KMS-11 (cell line): ENCODE data around the gene MAST3.

ENCODE experiments used
- H2AFZ ChIP-seq: fragments of 200-600 bp; sonication (generic); 2 replicates; pipeline ENCODE4 v1.6.1; 2016; ENCODE audit warnings: antibody characterized with exemption, mixed run types, low read depth
- H3K27ac ChIP-seq: fragments of 200-600 bp; sonication (generic); 2 replicates; pipeline ENCODE4 v1.6.1; 2016; ENCODE audit warnings: mild to moderate bottlenecking, mixed run types
- H3K27me3 ChIP-seq: fragments of 200-600 bp; sonication (generic); 2 replicates; pipeline ENCODE4 v1.6.1; 2017; ENCODE audit warnings: mild to moderate bottlenecking, low read depth, mixed run types, moderate library complexity; ENCODE audit not compliant: insufficient read depth
- H3K36me3 ChIP-seq: fragments of 200-600 bp; sonication (generic); 2 replicates; pipeline ENCODE4 v1.6.1; 2017; ENCODE audit warnings: mild to moderate bottlenecking, mixed run types; ENCODE audit not compliant: insufficient read depth
- H3K4me1 ChIP-seq: fragments of 200-600 bp; sonication (generic); 2 replicates; pipeline ENCODE4 v1.6.1; 2016; ENCODE audit warnings: mild to moderate bottlenecking, low read depth, mixed run types; ENCODE audit not compliant: poor library complexity, severe bottlenecking
- H3K4me2 ChIP-seq: fragments of 200-600 bp; sonication (generic); 2 replicates; pipeline ENCODE4 v1.7.0; 2016; ENCODE audit warnings: mild to moderate bottlenecking, mixed run types
- H3K4me3 ChIP-seq: fragments of 200-600 bp; sonication (generic); IDR thresholded peaks from 2 replicates; pipeline ENCODE4 v1.6.1; 2017; ENCODE audit warnings: low read depth, low read length, mixed read lengths; ENCODE audit not compliant: insufficient read depth
- H3K79me2 ChIP-seq: fragments of 200-600 bp; sonication (generic); 2 replicates; pipeline ENCODE4 v1.6.1; 2016; ENCODE audit warnings: low read depth, mixed run types; ENCODE audit not compliant: insufficient read depth
- H3K9ac ChIP-seq: fragments of 200-600 bp; sonication (generic); 2 replicates; pipeline ENCODE4 v1.6.1; 2016; ENCODE audit warnings: mild to moderate bottlenecking, mixed run types
- H4K20me1 ChIP-seq: fragments of 200-600 bp; sonication (generic); 2 replicates; pipeline ENCODE4 v1.6.1; 2016; ENCODE audit warnings: mild to moderate bottlenecking, mixed run types; ENCODE audit not compliant: insufficient read depth
- CTCF ChIP-seq: fragments of 200-600 bp; sonication (generic); conservative IDR thresholded peaks from 2 replicates; pipeline ENCODE4 v1.6.1; 2017; ENCODE audit warnings: low read depth, mild to moderate bottlenecking, antibody characterized with exemption, low read length, moderate library complexity, mixed read lengths

The MAST3 gene

GRCh38 chr19:18089726-18090125, 7.9 kb upstream of the MAST3 start:
- Histone ChIP-seq H3K4me2 (no peak overlapping the region), H3K4me3 (no peak overlapping the region), H3K79me2 (no peaks in the 10 kb centered on the region), H3K36me3 (no peaks in the 10 kb centered on the region), H3K27me3 (no peaks in the 10 kb centered on the region), H3K4me1 (peaks cover 10% of the 10 kb centered on the region), H2AFZ (no peak overlapping the region), H4K20me1 (no peaks in the 10 kb centered on the region), H3K27ac (no peak overlapping the region), H3K9ac (no peak overlapping the region)
- no peak for TF ChIP-seq CTCF

DNA sequence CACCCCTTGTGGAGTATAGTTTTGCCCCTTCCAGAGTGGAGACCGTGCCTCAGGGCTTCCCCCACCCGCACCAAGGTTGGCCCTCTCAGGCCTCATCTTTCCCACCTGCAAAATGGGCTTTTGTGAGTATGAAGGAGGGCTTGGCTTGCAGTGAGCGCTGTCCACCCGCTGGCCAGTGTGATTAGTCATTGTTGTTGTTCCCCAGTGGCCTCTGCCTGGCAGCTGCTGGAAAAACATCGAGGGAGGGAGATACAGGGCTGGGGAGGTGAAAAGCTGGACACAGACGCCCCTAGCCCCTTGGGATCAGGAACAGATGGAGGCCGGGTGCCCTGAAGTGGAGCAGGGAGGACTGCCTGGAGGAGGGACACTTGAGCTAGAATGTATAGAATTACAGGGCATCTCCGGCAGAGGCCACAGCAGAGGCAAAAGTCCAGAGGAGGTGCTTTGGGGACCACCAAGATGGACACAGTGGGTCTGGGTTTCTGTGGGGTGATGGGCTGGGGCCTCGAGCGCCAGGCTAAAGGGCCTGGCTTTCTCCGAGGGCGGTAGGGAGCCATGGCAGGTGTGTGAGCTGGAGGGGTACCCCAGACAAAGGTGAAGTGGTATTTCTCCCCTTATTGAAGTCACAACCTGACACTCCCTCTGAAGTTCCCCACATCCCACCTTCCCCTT, 6.9 kb upstream of the MAST3 start:
- TF ChIP-seq CTCF: no peak
- Histone ChIP-seq H3K4me3 (no peak overlapping the region), H3K4me2 (no peak overlapping the region), H3K4me1 (peaks cover 10% of the 10 kb centered on the region), H3K27ac (no peak overlapping the region), H3K79me2 (no peaks in the 10 kb centered on the region), H3K9ac (no peak overlapping the region), H4K20me1 (no peaks in the 10 kb centered on the region), H3K27me3 (no peaks in the 10 kb centered on the region), H2AFZ (no peak overlapping the region), H3K36me3 (no peaks in the 10 kb centered on the region)

GRCh38 chr19:18091217-18091608, 6.4 kb upstream of the MAST3 start:
- Histone ChIP-seq H3K9ac (no peak overlapping the region), H3K27ac (no peak overlapping the region), H3K4me1 (peaks cover 9% of the 10 kb centered on the region), H3K4me2 (no peak overlapping the region), H3K36me3 (no peaks in the 10 kb centered on the region), H3K27me3 (no peaks in the 10 kb centered on the region), H4K20me1 (no peaks in the 10 kb centered on the region), H2AFZ (no peak overlapping the region), H3K4me3 (no peak overlapping the region), H3K79me2 (no peaks in the 10 kb centered on the region)
- no peak for TF ChIP-seq CTCF

- Histone ChIP-seq H3K9ac (no peak overlapping the region), H3K36me3 (no peaks in the 10 kb centered on the region), H3K27me3 (peaks cover under 1% of the 10 kb centered on the region; the same call in 1 of the 2 replicates), H3K4me3 (no peak overlapping the region), H2AFZ (peak overlapping the region; percentile 28; the same call in 1 of the 2 replicates), H3K4me2 (no peak overlapping the region), H4K20me1 (no peaks in the 10 kb centered on the region), H3K27ac (no peak overlapping the region), H3K4me1 (peaks cover 13% of the 10 kb centered on the region), H3K79me2 (no peaks in the 10 kb centered on the region)
- TF ChIP-seq CTCF: no peak
Observed at GRCh38 chr19:18093439-18094161, 4.0 kb upstream of the MAST3 start.
